ENCODE results near the gene WFDC6. TPM values are rescaled to one million over a fixed set of nuclear protein-coding genes. Genes with fewer than 3 reads are reported as not detected.
"Not testable (repeated sequence)": the region's sequence is repeated elsewhere in the genome, so short reads cannot be mapped to it uniquely, and the experiment has no call there.

Gene WFDC6
- not detected for polyA plus RNA-seq (2013, experiment 1 of 2)
- polyA plus RNA-seq (2013, experiment 2 of 2): not detected

- H3K9me3 ChIP-seq (ENCODE audit: control insufficient read depth, low read length): no peaks in the 10 kb centered on the region
- no peaks in the 10 kb centered on the region for H3K36me3 ChIP-seq (ENCODE audit: control insufficient read depth, insufficient read depth, low read length)
- H3K4me3 ChIP-seq (ENCODE audit: extremely low read depth, insufficient read depth, low read length, poor library complexity, severe bottlenecking): no peak within 1 kb of the TSS
- no peaks in the 10 kb centered on the region for H3K4me1 ChIP-seq (ENCODE audit: control insufficient read depth, insufficient read depth, low read length, poor library complexity, severe bottlenecking)
- H3K27ac ChIP-seq (ENCODE audit: low read depth, low read length, severe bottlenecking): no peak within 1 kb of the TSS
- WGBS, 2 experiments (ENCODE audit: insufficient coverage in 2 of 2): 93 to 100% methylated on average over 2 of the region's 2 CpGs
Observed at GRCh38 chr20:45539382-45539781, at the start of gene WFDC6. Gene WFDC6, minus strand, starts transcription at chr20:45539482. Its CDS starts 75 bp downstream, at chr20:45539407.

- no peak overlapping the region for H3K4me3 ChIP-seq (ENCODE audit: extremely low read depth, insufficient read depth, low read length, poor library complexity, severe bottlenecking)
- H3K27ac ChIP-seq (ENCODE audit: low read depth, low read length, severe bottlenecking): no peak overlapping the region
- WGBS, 2 experiments (ENCODE audit: insufficient coverage in 2 of 2): 60% methylated on average over 1 of the region's 2 CpGs; no CpG with 5 or more reads in 1 of the 2 experiments
Observed at GRCh38 chr20:45588800-45589199, 49.5 kb upstream of the WFDC6 start.

GRCh38 chr20:45585986-45586385 lies 46.7 kb upstream of the WFDC6 start:
- not testable (repeated sequence) for H3K4me3 ChIP-seq (ENCODE audit: extremely low read depth, insufficient read depth, low read length, poor library complexity, severe bottlenecking); H3K27ac ChIP-seq (ENCODE audit: low read depth, low read length, severe bottlenecking); H3K36me3 ChIP-seq (ENCODE audit: control insufficient read depth, insufficient read depth, low read length); H3K9me3 ChIP-seq (ENCODE audit: control insufficient read depth, low read length)
- WGBS, 2 experiments (ENCODE audit: insufficient coverage in 2 of 2): 86 to 93% methylated on average over 5 of the region's 5 CpGs
- H3K4me1 ChIP-seq (ENCODE audit: control insufficient read depth, insufficient read depth, low read length, poor library complexity, severe bottlenecking): peaks cover 18% of the 10 kb centered on the region

More at GRCh38 chr20:45588800-45589199, 49.5 kb upstream of the WFDC6 start:
- peaks cover 12% of the 10 kb centered on the region for H3K4me1 ChIP-seq (ENCODE audit: control insufficient read depth, insufficient read depth, low read length, poor library complexity, severe bottlenecking)
- no peaks in the 10 kb centered on the region for H3K9me3 ChIP-seq (ENCODE audit: control insufficient read depth, low read length)
- H3K36me3 ChIP-seq (ENCODE audit: control insufficient read depth, insufficient read depth, low read length): no peaks in the 10 kb centered on the region

- H3K36me3 ChIP-seq (ENCODE audit: control insufficient read depth, insufficient read depth, low read length); H3K9me3 ChIP-seq (ENCODE audit: control insufficient read depth, low read length); H3K27ac ChIP-seq (ENCODE audit: low read depth, low read length, severe bottlenecking); H3K4me3 ChIP-seq (ENCODE audit: extremely low read depth, insufficient read depth, low read length, poor library complexity, severe bottlenecking): not testable (repeated sequence)
- 81 to 91% methylated on average over 4 of the region's 5 CpGs for WGBS, 2 experiments (ENCODE audit: insufficient coverage in 2 of 2)
- peaks cover 14% of the 10 kb centered on the region for H3K4me1 ChIP-seq (ENCODE audit: control insufficient read depth, insufficient read depth, low read length, poor library complexity, severe bottlenecking)
Observed at GRCh38 chr20:45584294-45584693, 45.0 kb upstream of the WFDC6 start.

GRCh38 chr20:45583502-45583901 lies 44.2 kb upstream of the WFDC6 start:
- Histone ChIP-seq H3K4me1 (ENCODE audit: control insufficient read depth, insufficient read depth, low read length, poor library complexity, severe bottlenecking) (peaks cover 9% of the 10 kb centered on the region), H3K9me3 (ENCODE audit: control insufficient read depth, low read length) (no peaks in the 10 kb centered on the region), H3K36me3 (ENCODE audit: control insufficient read depth, insufficient read depth, low read length) (no peaks in the 10 kb centered on the region), H3K27ac (ENCODE audit: low read depth, low read length, severe bottlenecking) (no peak overlapping the region), H3K4me3 (ENCODE audit: extremely low read depth, insufficient read depth, low read length, poor library complexity, severe bottlenecking) (no peak overlapping the region)
- 65% methylated on average over 2 of the region's 3 CpGs; no CpG with 5 or more reads in 1 of the 2 experiments for WGBS, 2 experiments (ENCODE audit: insufficient coverage in 2 of 2)

GRCh38 chr20:45581702-45582101 lies 42.4 kb upstream of the WFDC6 start:
- H3K9me3 ChIP-seq (ENCODE audit: control insufficient read depth, low read length): no peaks in the 10 kb centered on the region
- no peaks in the 10 kb centered on the region for H3K36me3 ChIP-seq (ENCODE audit: control insufficient read depth, insufficient read depth, low read length)
- no peak overlapping the region for H3K4me3 ChIP-seq (ENCODE audit: extremely low read depth, insufficient read depth, low read length, poor library complexity, severe bottlenecking)
- H3K27ac ChIP-seq (ENCODE audit: low read depth, low read length, severe bottlenecking): no peak overlapping the region
- peaks cover 9% of the 10 kb centered on the region for H3K4me1 ChIP-seq (ENCODE audit: control insufficient read depth, insufficient read depth, low read length, poor library complexity, severe bottlenecking)

- 93% methylated on average over 3 of the region's 4 CpGs; no CpG with 5 or more reads in 1 of the 2 experiments for WGBS, 2 experiments (ENCODE audit: insufficient coverage in 2 of 2)
- H3K27ac ChIP-seq (ENCODE audit: low read depth, low read length, severe bottlenecking): no peak within 1 kb of the TSS
- no peaks in the 10 kb centered on the region for H3K9me3 ChIP-seq (ENCODE audit: control insufficient read depth, low read length)
- H3K4me1 ChIP-seq (ENCODE audit: control insufficient read depth, insufficient read depth, low read length, poor library complexity, severe bottlenecking): peaks cover 6% of the 10 kb centered on the region
- no peak within 1 kb of the TSS for H3K4me3 ChIP-seq (ENCODE audit: extremely low read depth, insufficient read depth, low read length, poor library complexity, severe bottlenecking)
- no peaks in the 10 kb centered on the region for H3K36me3 ChIP-seq (ENCODE audit: control insufficient read depth, insufficient read depth, low read length)
Observed at GRCh38 chr20:45579184-45579583, 39.9 kb upstream of the WFDC6 start, which contains the start of gene WFDC8. Gene WFDC8, minus strand, starts transcription at chr20:45579284. Its CDS starts 37 bp downstream, at chr20:45579247.

- H3K9me3 ChIP-seq (ENCODE audit: control insufficient read depth, low read length): peaks cover 5% of the 10 kb centered on the region
- H3K4me1 ChIP-seq (ENCODE audit: control insufficient read depth, insufficient read depth, low read length, poor library complexity, severe bottlenecking): peaks cover 6% of the 10 kb centered on the region
- no CpG with 5 or more reads among the region's 1 CpG for WGBS, 2 experiments (ENCODE audit: insufficient coverage in 2 of 2)
- no peaks in the 10 kb centered on the region for H3K36me3 ChIP-seq (ENCODE audit: control insufficient read depth, insufficient read depth, low read length)
- H3K4me3 ChIP-seq (ENCODE audit: extremely low read depth, insufficient read depth, low read length, poor library complexity, severe bottlenecking): no peak overlapping the region
- H3K27ac ChIP-seq (ENCODE audit: low read depth, low read length, severe bottlenecking): no peak overlapping the region
Observed at GRCh38 chr20:45578231-45578630, 38.9 kb upstream of the WFDC6 start.

- Histone ChIP-seq H3K4me3 (ENCODE audit: extremely low read depth, insufficient read depth, low read length, poor library complexity, severe bottlenecking) (no peak overlapping the region), H3K4me1 (ENCODE audit: control insufficient read depth, insufficient read depth, low read length, poor library complexity, severe bottlenecking) (peaks cover 6% of the 10 kb centered on the region), H3K36me3 (ENCODE audit: control insufficient read depth, insufficient read depth, low read length) (no peaks in the 10 kb centered on the region), H3K9me3 (ENCODE audit: control insufficient read depth, low read length) (peaks cover 5% of the 10 kb centered on the region), H3K27ac (ENCODE audit: low read depth, low read length, severe bottlenecking) (peak overlapping the region; percentile 57)
- WGBS, 2 experiments (ENCODE audit: insufficient coverage in 2 of 2): no CpG with 5 or more reads among the region's 2 CpGs
Observed at GRCh38 chr20:45576995-45577394, 37.7 kb upstream of the WFDC6 start.

- Histone ChIP-seq H3K4me3 (ENCODE audit: extremely low read depth, insufficient read depth, low read length, poor library complexity, severe bottlenecking) (no peak overlapping the region), H3K4me1 (ENCODE audit: control insufficient read depth, insufficient read depth, low read length, poor library complexity, severe bottlenecking) (no peaks in the 10 kb centered on the region), H3K9me3 (ENCODE audit: control insufficient read depth, low read length) (peaks cover 5% of the 10 kb centered on the region), H3K36me3 (ENCODE audit: control insufficient read depth, insufficient read depth, low read length) (no peaks in the 10 kb centered on the region), H3K27ac (ENCODE audit: low read depth, low read length, severe bottlenecking) (no peak overlapping the region)
- 100% methylated on average over 1 of the region's 3 CpGs; no CpG with 5 or more reads in 1 of the 2 experiments for WGBS, 2 experiments (ENCODE audit: insufficient coverage in 2 of 2)
Observed at GRCh38 chr20:45575931-45576330, 36.6 kb upstream of the WFDC6 start.

- H3K9me3 ChIP-seq (ENCODE audit: control insufficient read depth, low read length); H3K36me3 ChIP-seq (ENCODE audit: control insufficient read depth, insufficient read depth, low read length); H3K27ac ChIP-seq (ENCODE audit: low read depth, low read length, severe bottlenecking); H3K4me1 ChIP-seq (ENCODE audit: control insufficient read depth, insufficient read depth, low read length, poor library complexity, severe bottlenecking); H3K4me3 ChIP-seq (ENCODE audit: extremely low read depth, insufficient read depth, low read length, poor library complexity, severe bottlenecking): not testable (repeated sequence)
- 100% methylated on average over 1 of the region's 1 CpG for WGBS, 2 experiments (ENCODE audit: insufficient coverage in 2 of 2)
Observed at GRCh38 chr20:45569650-45570049, 30.4 kb upstream of the WFDC6 start.

All from mesodermal cell (in vitro differentiated cells).